H1 (cell line): ENCODE measurements around the gene DNAJB8. TPM values are rescaled to one million over a fixed set of nuclear protein-coding genes. Genes with fewer than 3 reads are reported as not detected.

ENCODE experiments used
- polyA plus RNA-seq, 7 experiments: library from polyadenylated mRNA; depleted of rRNA in 3 of 7; stranded (reverse) in 5 of 7; unstranded in 2 of 7; fragments of >200 nt in 5 of 7; fragments of 200-250 nt in 2 of 7; gene quantifications; 1 replicate in 5 of 7; 2 replicates in 1 of 7; 4 replicates in 1 of 7; pipeline versions ENCODE4 v1.2.1 to v1.2.3, GENCODE V29; 2011 to 2013; ENCODE audit warnings: missing spikeins in 2 of 7, mixed read lengths in 2 of 7
- total RNA-seq: library from RNA; stranded (reverse); fragmentation: NEBNext Ultra II Directional; extraction: Animal tissue kit (Norgen Biotek cat#: 25700); gene quantifications from 2 replicates; pipeline ENCODE4 v1.2.1, GENCODE V29; 2021

DNAJB8 gene
- total and polyA plus RNA-seq, 2 of the 8 experiments (the other 6 are each of a cell fraction or from before 2014, with no cell fraction given), result not detected

Other genes starting within 250 kb of the DNAJB8 start
- gene GATA2, start 26.3 kb upstream of the DNAJB8 start, total RNA-seq, result 0.30 and 0.40 TPM in 2 replicates
- gene GATA2, start 26.3 kb upstream of the DNAJB8 start, polyA plus RNA-seq (2011; rRNA removed), result 0.03 and 0.22 TPM in 2 replicates
- gene RPN1, start 183.9 kb upstream of the DNAJB8 start, total RNA-seq, result 204 and 211 TPM in 2 replicates
- gene RPN1, start 183.9 kb upstream of the DNAJB8 start, polyA plus RNA-seq (2011; rRNA removed), result 130 and 165 TPM in 2 replicates